SW 1271 (cell line): ENCODE measurements around the gene B3GAT3.
A peak's percentile ranks its signal among the peaks of the same experiment; 100 is the strongest.
"Not testable (repeated sequence)": the region's sequence is repeated elsewhere in the genome, so short reads cannot be mapped to it uniquely, and the experiment has no call there.

Source experiments
- DNase-seq, 2 experiments: peaks; one replicate each; lab custom pipeline; 2025; lab: John Stamatoyannopoulos, UW

B3GAT3 gene

GRCh38 chr11:62603776-62604299 is 17.9 kb downstream of the B3GAT3 start:
- DNase-seq: no peak

GRCh38 chr11:62603072-62603408 is 18.7 kb downstream of the B3GAT3 start:
- no peak for DNase-seq

- no peak for DNase-seq
These were observed 19.4 kb downstream of the B3GAT3 start for GRCh38 chr11:62602141-62603071.

GRCh38 chr11:62601372-62602140 is 20.2 kb downstream of the B3GAT3 start, which contains the start of gene MTA2:
MTA2 (minus strand) TSS chr11:62601865; CDS start chr11:62601450, 415 bp downstream.
- DNase-seq: peak; percentile 90 to 95

- no peak for DNase-seq
These were observed 20.7 kb downstream of the B3GAT3 start for GRCh38 chr11:62601122-62601371.

GRCh38 chr11:62600367-62601121 is 21.2 kb downstream of the B3GAT3 start:
- no peak for DNase-seq

GRCh38 chr11:62599901-62600300 is 21.9 kb downstream of the B3GAT3 start:
- no peak for DNase-seq

GRCh38 chr11:62599069-62599696 is 22.6 kb downstream of the B3GAT3 start:
- DNase-seq: peak; percentile 86 to 91

- no peak for DNase-seq
These were observed 26.7 kb downstream of the B3GAT3 start for GRCh38 chr11:62595124-62595523.

GRCh38 chr11:62593434-62594044 is 28.2 kb downstream of the B3GAT3 start:
- peak in 1 of 2 experiments; percentile 52 for DNase-seq

GRCh38 chr11:62592989-62593421 is 28.8 kb downstream of the B3GAT3 start:
- DNase-seq: no peak

- DNase-seq: no peak
These were observed 29.5 kb downstream of the B3GAT3 start for GRCh38 chr11:62592146-62592815.

GRCh38 chr11:62591448-62592145 is 30.2 kb downstream of the B3GAT3 start, which contains the start of gene TUT1:
TUT1 (minus strand) TSS chr11:62591523; CDS start chr11:62591485, 38 bp downstream.
- peak; percentile 96 to 99 for DNase-seq

- DNase-seq: peak in 1 of 2 experiments; percentile 31
These were observed 32.7 kb downstream of the B3GAT3 start for GRCh38 chr11:62588966-62589637.

- not testable (repeated sequence) for DNase-seq
These were observed 36.4 kb downstream of the B3GAT3 start for GRCh38 chr11:62585356-62585755.

- DNase-seq: not testable (repeated sequence)
These were observed 40.1 kb downstream of the B3GAT3 start for GRCh38 chr11:62581735-62582134.

GRCh38 chr11:62580959-62581715 is 40.6 kb downstream of the B3GAT3 start:
- no peak for DNase-seq

GRCh38 chr11:62579252-62579651 is 42.5 kb downstream of the B3GAT3 start:
- no peak for DNase-seq

GRCh38 chr11:62578541-62578940 is 43.2 kb downstream of the B3GAT3 start:
- no peak for DNase-seq
